Right ventricle myocardium inferior (tissue), 1 donor: ENCODE results near the gene USP36. TPM values are rescaled to one million over a fixed set of nuclear protein-coding genes. Genes with fewer than 3 reads are reported as not detected.

ENCODE experiments used
- ATAC-seq: fragments of 200-7000 bp; cut with Tn5 transposase; one replicate; pipeline ENCODE4 v1.9.1; 2020; ENCODE audit warnings: mild to moderate bottlenecking, moderate library complexity
- DNase-seq: peaks from one replicate; pipeline ENCODE4 v3.0.0; 2021; ENCODE audit errors: missing footprints
- intact Hi-C: fragments of 100-400 bp; cut with DNase I; formaldehyde crosslinking; loops from one replicate; pipeline ENCODE4 v1.11.0; 2022
- total RNA-seq: library from RNA; stranded (reverse); fragmentation: NEBNext Ultra II Directional; extraction: Animal tissue kit (Norgen Biotek cat#: 25700); gene quantifications from one replicate; pipeline ENCODE4 v1.2.1, GENCODE V29; 2021
- donor health status: DM: no; HTN: yes; CAD: no; lungs with severe emphysema.

USP36 gene
- total RNA-seq, 1 donor from 2014 or later: 18.4 TPM

DNA sequence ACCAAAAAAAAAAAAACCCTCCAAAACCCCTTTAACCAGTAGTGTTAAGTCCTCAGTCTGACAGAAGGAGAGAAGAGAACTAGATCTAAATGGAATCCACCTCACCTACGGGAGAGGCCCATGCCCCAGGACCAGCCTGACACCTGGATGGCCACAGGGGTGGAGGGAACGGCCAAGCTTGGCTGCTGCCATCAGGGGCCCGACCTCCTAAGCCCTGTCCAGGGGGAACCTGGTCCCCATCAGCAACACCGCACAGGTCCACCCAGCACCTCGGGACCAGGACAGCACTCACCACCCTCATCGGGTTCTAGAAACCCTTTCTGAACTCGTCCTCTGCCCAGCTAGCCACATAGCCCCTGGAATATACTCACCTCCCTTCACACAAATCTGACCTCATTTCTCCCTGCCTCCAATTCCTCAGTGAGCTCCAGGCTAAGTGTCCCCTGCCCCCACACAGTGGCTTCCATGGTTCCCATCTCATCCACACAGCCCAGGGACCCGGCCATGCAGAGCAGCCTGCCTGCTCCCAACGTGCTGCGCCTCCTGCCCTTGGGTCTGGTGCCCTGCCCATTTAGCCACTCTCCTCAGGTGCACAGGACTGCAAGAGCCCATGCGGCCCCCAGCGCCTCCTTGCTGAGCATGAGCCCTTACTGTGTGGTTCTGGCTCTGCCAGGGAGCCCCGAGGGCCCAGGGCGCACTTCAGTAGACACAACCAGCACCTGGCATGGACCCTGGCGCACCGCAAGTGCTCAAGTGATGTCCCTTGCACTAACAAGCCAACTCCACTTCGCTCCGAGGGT lies 40.3 kb downstream of the USP36 start:
- DNase-seq: no peak
- intact Hi-C loops: no loop called here
- ATAC-seq: no peak

DNA sequence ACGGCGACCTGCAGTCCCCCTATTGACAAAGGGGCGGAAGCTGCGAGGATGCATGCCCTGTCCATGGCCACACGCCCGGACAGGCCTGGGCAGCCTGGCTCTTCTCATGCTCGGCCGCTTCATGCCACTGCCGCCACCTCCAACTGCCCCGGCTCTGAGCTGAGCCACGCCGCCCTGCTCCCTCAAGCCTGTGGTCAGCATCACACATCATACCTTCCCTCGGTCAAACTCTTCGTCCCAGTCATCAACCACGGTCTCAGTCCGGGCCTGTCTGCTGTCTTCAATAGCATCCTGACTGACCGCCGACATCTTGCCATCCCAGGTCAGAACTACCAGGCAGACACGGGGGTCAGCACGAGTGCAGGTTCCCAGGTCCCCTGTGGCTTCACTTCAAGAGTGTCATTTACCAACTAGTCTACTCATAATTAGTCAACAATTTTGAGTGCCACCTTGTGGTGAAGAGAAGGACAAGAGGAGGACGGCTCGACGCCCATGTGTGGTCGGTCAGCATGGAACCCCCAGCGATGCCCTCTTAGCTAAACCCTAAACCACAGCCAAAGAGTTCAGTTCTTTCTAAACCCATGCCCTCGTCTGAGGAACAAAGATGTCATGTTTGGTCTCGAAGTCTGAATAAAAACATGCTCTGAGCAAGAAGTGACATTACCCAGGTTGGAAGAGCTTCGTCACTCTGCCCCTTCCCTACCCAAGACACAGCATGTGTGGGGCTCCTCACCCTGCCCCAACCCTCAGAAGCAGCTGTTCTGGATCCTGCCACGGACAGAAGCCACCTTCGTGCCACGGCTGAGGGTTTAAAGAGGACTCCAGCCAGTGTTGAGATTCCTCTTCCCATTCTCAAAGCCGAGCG lies 41.7 kb downstream of the USP36 start:
- intact Hi-C loops: loop anchor here (1.0 to 5.0 kb wide), 2 partner anchors 82 to 302 kb away; no protein-coding TSS in a partner anchor
- ATAC-seq (no peak), DNase-seq (no peak)

DNA sequence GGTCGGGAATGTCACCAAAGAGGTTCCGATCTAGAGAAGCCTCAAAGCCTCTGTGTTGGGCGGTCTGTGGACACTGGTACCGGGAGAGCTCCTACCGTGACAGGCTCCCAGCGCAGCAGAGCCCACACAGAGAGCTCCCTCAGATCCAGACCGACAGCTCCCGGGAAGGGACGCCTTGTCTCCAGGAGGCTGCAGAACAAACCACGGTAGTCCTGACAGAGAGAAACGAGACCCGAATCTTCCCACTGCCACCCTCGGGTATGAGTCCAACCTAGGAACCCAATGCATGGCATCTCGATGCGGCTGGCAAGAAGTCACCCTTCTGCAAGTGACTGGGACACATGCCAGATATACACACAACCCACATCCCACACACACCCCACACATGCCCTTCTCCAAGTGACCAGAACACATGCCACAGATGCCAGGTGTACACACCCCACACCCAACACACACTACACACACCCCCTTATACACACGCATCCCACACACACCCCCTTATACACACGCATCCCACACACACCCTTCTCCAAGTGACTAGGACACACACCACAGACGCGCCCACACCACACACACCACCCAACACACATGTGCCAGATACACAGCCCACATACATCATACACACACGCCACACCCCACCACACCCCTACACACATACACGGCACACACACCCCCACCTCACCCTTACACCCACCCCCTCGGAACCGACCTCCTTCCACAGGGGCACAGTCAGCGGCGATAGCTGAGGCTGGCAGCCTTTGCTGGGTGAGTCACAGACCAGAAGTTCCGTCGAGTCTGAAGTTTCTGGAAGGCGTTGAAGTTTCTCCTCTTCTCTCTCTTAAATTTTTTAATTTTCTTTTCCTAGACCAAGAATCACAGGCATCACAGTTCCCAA lies 42.7 kb downstream of the USP36 start:
- intact Hi-C loops: loop anchor here (5.0 kb wide), 1 partner anchor 81 kb away; no protein-coding TSS in a partner anchor
- no peak for ATAC-seq
- no peak for DNase-seq

DNA sequence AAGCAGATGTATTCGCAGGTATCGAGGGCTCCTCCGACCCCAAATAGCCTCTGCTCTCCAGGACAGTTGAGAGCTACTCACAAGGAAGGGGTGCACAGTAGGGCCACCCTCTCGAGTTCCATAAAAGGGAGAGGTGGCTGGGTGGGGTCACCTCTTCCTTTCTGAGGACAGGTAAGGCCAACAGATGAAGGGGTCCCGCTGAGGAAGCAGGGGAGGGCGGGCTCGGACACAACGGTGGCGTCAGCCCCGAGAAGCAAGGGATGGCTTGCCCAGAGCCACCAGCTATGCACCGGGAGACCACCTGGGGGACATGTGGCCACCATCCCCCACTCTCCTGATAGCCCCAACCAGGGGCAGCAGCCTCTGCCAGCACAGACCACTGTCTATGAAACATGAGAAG lies 43.4 kb downstream of the USP36 start:
- intact Hi-C loops: loop anchor here (5.0 kb wide), 1 partner anchor 80 kb away; no protein-coding TSS in a partner anchor
- DNase-seq (no peak), ATAC-seq (no peak)

DNA sequence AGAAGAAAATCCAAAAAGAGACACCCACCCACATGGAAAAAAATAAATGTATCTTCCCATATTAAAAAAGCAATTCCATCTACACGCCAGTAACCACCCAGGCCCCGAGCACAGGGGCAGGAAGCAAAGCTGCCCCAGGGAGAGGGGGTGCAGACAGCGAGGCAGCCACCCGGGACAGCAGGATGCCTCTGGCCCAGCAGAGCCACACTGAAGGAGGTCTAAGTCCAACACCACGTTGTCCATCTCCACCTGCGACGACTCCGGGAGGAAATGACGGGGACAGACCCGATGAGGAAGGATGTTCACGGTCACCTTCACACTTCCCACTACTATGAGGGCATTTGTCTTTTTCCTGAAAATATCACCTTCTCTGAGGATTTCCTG lies 44.1 kb downstream of the USP36 start:
- intact Hi-C loops: loop anchor here (5.0 kb wide), 1 partner anchor 79 kb away; no protein-coding TSS in a partner anchor
- DNase-seq: no peak

DNA sequence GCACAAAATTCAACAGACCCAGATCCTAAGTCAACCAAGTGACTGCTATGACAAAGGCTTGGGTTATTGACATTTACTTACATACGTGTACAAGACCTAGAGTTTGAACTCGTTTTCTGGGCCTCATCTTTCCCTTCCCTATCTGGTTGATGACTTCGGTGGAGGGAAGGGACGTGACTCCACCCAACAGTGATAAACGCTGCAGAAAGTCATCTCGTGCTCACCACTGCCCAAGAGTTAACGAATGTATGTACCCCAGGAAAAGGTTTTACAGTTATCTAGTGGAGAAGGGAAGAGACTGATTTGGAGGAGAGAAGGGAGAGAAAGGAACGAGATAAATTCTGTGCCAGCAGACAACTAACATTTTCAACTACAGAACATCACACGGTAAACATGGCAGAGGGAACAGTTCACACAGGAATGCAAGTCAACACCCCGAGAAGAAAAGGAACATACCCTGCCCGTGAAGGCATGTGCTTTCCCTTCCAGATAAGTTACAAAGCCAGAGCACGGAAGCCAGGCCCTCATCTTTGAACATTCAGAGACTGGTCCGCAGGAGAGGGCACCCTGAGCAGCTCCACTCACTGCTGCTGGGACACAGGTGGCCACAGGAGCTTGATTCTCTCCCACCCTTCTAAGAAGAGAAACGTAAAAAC lies 44.6 kb downstream of the USP36 start:
- intact Hi-C loops: loop anchor here (5.0 kb wide), 1 partner anchor 79 kb away; no protein-coding TSS in a partner anchor
- DNase-seq (no peak), ATAC-seq (peak; percentile 53)

More for the DNA sequence above, 44.1 kb downstream of the USP36 start:
- no peak for ATAC-seq

DNA sequence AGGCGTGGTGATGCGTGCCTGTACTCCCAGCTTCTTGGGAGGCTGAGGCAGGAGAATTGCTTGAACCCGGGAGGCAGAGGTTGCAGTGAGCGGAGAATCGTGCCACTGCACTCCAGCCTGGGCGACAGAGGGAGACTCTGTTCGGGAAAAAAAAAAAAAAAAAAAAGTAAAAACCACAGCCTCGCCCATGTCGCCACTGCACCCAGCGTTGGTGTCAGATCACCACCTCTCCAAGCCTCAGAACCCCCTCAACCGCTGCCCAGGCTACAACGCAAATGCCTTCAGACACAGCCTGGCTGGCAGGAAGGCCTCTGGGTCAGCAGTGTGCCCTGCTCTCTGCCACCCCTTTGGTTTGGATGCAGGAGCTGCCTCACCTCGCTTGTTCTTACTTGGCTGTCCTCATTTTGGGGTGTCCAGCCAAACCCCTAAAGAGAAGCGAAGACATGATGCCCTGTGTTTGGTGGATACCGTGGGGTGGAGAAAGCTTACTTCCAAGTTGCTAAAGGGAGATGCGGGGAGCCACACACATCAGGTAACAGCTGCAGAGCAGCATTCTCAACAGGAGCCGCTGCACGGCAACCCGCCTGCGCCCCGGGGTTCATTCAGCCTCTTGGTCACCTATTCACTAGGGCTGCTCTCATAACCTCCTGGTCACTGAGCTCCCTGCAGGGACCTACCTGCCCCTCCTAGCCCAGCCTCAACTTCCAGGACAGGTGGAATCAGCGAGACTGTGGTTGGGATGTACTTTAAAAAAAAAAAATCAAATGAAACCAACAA lies 45.6 kb downstream of the USP36 start:
- no peak for ATAC-seq
- no peak for DNase-seq
- intact Hi-C loops: loop anchor here (5.0 kb wide), 1 partner anchor 78 kb away; no protein-coding TSS in a partner anchor

DNA sequence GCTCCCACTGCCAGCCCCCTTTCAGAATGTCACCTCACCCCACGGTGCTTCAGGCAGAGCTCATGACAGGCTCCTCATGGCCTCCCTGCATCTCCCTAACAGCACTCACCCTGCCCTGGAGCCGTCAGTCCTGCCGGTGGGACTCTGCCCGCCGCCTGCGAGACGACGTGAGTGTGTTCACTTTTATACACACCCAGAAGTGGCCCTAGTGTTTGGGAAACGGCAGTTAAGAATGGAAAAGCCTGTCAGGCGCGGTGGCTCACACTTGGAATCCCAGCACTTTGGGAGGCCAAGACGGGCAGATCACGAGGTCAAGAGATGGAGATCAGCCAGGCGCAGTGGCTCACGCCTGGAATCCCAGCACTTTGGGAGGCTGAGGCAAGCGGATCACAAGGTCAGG lies 46.2 kb downstream of the USP36 start:
- DNase-seq: no peak
- intact Hi-C loops: no loop called here
- no peak for ATAC-seq

DNA sequence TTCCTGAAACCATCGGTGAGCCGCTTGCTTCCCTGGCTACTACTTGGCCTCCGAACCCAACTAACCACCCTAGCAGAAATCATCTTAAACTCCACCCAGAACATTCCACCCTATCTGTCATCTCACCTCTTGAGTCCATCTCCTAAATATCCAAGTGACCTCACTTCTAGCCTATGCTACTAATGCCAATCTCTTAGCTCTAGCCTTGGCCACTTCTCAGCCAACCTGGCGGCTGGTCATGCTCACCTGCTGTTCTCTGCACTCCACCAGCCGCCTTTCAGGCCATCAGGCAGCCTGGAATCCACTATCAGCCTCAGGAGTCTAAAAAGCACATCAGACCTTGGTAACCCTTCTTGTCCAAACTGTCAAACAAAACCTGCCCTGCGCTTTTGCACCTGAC lies 46.6 kb downstream of the USP36 start:
- DNase-seq (no peak), ATAC-seq (no peak)
- intact Hi-C loops: no loop called here

DNA sequence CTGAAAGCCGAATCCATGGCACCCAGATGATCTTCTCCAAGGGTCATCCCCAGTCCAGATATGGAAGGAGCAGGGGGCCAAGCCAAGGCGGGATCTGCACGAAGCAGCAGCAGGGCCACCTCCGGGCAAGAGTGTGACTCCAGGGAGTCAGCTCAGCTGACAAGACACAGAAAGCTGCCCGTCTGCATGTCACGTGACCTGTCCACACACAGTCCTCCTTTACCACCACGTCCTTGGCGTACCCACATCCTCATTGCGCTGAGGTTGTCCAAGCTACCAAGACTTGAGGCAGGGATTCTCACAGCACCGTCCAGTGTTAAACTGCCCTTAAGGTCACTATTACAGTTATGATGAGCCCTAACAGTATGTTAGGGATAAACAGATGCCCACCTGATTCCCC lies 47.2 kb downstream of the USP36 start:
- intact Hi-C loops: no loop called here
- DNase-seq (no peak), ATAC-seq (no peak)

DNA sequence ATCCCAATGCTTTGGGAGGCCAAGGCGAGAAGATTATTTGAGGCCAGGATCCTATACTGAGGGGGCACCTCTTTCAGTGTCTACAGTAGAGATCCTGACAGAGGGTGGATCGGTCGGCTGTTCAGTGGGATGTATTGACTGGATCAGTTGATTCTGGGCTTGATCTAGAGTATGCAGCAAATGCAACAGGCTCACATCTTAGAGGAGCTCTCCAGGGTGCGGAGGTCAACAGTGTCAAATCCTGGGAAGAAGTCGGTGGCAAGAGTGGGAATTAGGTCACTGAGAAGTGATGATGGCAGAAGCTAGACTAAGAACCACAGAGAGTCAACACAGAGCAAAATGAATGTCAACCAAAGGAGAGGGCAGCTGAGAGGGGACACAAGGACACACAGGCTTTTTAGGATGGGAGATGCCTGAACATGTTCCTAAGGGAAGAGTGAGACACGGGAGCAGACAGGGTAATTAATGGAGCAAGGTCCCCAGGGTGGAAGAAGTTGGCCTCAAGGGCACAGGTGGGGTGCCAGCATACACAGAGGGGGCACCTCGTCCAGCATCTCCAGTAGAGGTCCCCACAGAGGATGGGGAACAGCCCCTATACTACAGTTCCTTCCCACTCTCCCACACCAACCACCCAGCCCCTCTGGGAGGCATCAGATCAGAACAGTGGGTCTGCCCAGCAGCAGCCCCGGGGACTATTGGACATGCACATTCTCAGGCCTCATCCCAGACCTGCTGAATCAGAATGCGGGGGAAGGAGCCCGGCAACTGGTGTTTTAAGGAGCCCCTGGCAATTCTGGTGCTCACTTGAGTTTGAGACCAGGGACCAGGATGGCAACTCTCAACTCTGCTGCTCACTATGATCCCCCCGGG lies 48.5 kb downstream of the USP36 start:
- no peak for DNase-seq
- intact Hi-C loops: no loop called here
- no peak for ATAC-seq

DNA sequence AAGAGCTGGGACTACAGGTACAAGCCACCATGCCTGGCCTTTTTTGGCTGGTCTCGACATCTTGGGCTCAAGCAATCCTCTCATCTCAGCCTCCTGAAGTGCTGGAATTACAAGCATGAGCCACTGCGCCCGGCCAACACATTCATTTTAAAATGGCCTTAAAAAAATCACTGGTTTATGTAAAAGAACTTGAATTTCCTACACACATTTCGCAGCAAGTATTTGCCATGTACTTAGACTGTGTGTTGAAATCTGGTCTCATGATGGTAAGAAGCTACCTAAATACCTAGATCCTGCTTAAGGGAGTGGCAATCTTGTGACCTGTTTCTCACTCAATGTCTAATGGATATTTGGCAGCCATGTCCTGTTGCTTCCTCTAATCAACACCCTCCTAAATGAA lies 50.1 kb downstream of the USP36 start:
- no peak for ATAC-seq
- DNase-seq: no peak

DNA sequence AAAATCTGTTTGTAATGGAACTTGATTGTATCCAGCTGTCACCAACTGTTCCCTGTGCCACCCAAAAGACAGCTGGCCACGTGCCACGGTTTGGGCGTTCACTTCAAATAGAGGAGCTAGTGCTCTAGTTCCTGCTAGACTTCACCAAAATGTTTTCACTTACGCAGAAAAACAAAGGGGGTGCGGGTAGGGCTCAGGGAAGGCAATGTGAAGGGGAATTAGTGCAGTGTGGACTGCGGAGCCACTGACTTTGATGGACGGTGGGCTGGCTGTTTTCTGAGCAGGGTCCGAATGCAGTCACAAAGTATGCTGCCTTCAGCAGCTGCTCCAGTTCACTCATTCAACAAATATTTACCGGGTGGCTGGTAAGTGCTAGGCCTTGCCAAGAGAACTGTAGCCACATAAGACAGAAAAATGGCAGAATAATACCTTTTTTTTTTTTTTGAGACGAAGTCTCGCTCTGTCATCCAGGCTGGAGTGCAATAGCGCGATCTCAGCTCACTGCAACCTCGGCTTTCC lies 50.9 kb downstream of the USP36 start:
- ATAC-seq (peak; percentile 66), DNase-seq (peak; percentile 92)
- intact Hi-C loops: loop anchor here (10.0 kb wide), 1 partner anchor 55 kb away; no protein-coding TSS in a partner anchor

More for the DNA sequence above, 50.1 kb downstream of the USP36 start:
- intact Hi-C loops: no loop called here

DNA sequence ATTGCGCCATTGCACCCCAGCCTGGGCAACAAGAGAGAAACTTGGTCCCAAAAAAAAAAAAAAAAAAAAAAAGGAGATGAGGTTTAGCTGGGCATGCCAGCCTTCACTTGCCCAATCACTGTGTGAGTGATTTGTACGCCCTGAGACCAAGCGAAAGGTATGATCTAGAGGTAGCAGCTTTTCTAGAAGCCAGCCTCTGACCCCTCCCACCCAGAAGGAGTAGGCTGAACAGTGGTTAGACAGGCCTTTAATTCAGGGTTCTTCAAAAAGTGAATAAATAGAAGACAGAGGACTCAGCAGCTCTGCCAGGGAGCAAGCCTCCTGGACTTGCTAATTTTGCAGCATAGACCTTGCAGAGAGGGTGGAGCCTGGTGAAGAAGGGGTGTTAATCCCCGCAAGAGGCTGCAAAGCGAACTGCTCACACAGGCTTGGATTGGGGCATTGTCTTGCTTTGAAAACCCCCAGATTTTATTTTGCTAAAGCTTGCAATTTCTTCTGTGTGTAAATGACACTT lies 51.4 kb downstream of the USP36 start:
- DNase-seq (no peak), ATAC-seq (peak; percentile 35)
- intact Hi-C loops: loop anchor here (10.0 kb wide), 1 partner anchor 54 kb away; no protein-coding TSS in a partner anchor

DNA sequence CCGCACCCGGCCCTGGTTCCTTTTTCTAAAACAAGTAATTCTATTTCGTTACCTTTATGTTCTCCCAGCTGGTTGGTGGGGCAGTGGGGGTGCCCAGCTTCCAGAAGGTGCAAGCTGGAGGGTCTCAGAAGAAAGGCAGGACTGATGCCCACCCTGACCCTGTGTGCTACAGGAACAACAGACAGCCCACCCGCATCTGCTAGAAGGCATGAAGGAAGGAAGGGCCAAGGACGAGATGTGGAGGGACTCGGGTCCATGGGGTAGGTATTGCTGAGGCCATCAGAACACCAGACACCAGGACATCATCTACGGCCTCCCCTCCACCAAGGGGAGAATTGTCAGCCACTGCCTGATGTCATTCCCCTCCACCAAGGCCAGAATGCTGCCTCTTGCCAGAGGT lies 52.2 kb downstream of the USP36 start:
- intact Hi-C loops: loop anchor here (10.0 kb wide), 1 partner anchor 54 kb away; no protein-coding TSS in a partner anchor
- DNase-seq (no peak), ATAC-seq (no peak)

DNA sequence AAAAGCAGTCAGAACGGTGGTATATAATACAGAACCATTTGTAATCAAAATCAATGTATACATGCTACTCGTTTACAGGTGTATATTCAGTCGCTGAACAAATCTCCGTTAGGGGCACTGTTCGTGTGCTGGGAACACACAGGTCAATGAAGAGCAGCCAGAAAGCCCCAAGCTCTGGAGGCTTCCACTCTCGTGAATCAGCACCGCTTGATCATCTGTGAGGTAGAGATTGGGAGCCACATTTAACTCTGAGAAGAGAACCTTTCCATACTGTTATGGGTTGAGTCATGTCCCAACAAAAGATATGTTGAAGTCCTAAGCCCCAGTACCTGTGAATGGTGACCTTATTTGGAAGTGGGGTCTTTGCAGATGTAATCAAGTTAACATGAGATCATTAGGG lies 53.2 kb downstream of the USP36 start:
- ATAC-seq (no peak), DNase-seq (no peak)
- intact Hi-C loops: loop anchor here (10.0 kb wide), 1 partner anchor 53 kb away; no protein-coding TSS in a partner anchor
